HG03097 (cell line): ENCODE data around the gene F8.
"Not testable (repeated sequence)": the region's sequence is repeated elsewhere in the genome, so short reads cannot be mapped to it uniquely, and the experiment has no call there.

Experiments
- ATAC-seq: cut with Tn5 transposase; IDR thresholded peaks from one replicate; pipeline ENCODE4 v1.9.1; 2021; ENCODE audit not compliant: unreplicated experiment, low FRiP score

Gene F8

GRCh38 chrX:155035688-155036087, 13.2 kb upstream of the F8 start:
- ATAC-seq = no peak

GRCh38 chrX:155031657-155032056, 9.1 kb upstream of the F8 start:
- no peak for ATAC-seq

GRCh38 chrX:155028877-155029291, 6.4 kb upstream of the F8 start:
- ATAC-seq = no peak

GRCh38 chrX:155028129-155028528, 5.6 kb upstream of the F8 start:
- no peak for ATAC-seq

- ATAC-seq = no peak
Observed at GRCh38 chrX:155027509-155028066, 5.1 kb upstream of the F8 start.

- ATAC-seq = peak; percentile 80
Observed at GRCh38 chrX:155026727-155027508, 4.4 kb upstream of the F8 start, which contains the start of gene FUNDC2. TSS of gene FUNDC2 (plus strand) at chrX:155026844. CDS start at chrX:155026939, 95 bp downstream.

GRCh38 chrX:155026420-155026726, 3.9 kb upstream of the F8 start:
- no peak for ATAC-seq

GRCh38 chrX:155023907-155024833, 1.6 kb upstream of the F8 start:
- no peak for ATAC-seq

GRCh38 chrX:155020591-155020990, 1.9 kb downstream of the F8 start:
- ATAC-seq = no peak

- ATAC-seq = no peak
Observed at GRCh38 chrX:155009994-155010472, 12.5 kb downstream of the F8 start.

- ATAC-seq = not testable (repeated sequence)
Observed at GRCh38 chrX:155008578-155008977, 13.9 kb downstream of the F8 start.

- not testable (repeated sequence) for ATAC-seq
Observed at GRCh38 chrX:155006913-155007671, 15.4 kb downstream of the F8 start.

GRCh38 chrX:155006379-155006778, 16.1 kb downstream of the F8 start:
- ATAC-seq = not testable (repeated sequence)

GRCh38 chrX:155005190-155005589, 17.3 kb downstream of the F8 start:
- ATAC-seq = no peak

GRCh38 chrX:155001873-155002272, 20.6 kb downstream of the F8 start:
- no peak for ATAC-seq

GRCh38 chrX:155000841-155001240, 21.7 kb downstream of the F8 start:
- no peak for ATAC-seq

- no peak for ATAC-seq
Observed at GRCh38 chrX:154998204-154998880, 24.2 kb downstream of the F8 start.

- no peak for ATAC-seq
Observed at GRCh38 chrX:154991476-154991875, 31.0 kb downstream of the F8 start.

- no peak for ATAC-seq
Observed at GRCh38 chrX:154991039-154991438, 31.5 kb downstream of the F8 start.

GRCh38 chrX:154990496-154990895, 32.0 kb downstream of the F8 start:
- no peak for ATAC-seq
